ENCODE measurements around the gene ARMC7.

DNA sequence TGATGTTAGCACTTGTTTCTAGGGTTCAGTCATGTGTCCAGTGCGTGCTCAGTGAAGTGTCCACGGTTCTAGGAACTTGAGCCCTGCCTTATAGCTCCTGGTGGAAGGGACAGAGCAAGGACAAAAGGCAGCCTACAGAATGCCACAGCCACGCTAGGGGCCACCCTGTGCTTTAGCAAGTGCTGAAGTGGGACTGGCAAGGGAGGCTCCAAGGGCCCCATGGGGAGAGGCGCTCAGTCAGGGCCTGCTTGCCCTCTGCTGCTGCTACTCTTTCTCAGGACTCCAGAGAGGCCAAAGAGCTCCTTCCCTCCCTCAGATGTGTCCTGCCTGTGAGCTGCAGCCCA, 15.0 kb downstream of the ARMC7 start:
- TF ChIP-seq, protein P1, sequence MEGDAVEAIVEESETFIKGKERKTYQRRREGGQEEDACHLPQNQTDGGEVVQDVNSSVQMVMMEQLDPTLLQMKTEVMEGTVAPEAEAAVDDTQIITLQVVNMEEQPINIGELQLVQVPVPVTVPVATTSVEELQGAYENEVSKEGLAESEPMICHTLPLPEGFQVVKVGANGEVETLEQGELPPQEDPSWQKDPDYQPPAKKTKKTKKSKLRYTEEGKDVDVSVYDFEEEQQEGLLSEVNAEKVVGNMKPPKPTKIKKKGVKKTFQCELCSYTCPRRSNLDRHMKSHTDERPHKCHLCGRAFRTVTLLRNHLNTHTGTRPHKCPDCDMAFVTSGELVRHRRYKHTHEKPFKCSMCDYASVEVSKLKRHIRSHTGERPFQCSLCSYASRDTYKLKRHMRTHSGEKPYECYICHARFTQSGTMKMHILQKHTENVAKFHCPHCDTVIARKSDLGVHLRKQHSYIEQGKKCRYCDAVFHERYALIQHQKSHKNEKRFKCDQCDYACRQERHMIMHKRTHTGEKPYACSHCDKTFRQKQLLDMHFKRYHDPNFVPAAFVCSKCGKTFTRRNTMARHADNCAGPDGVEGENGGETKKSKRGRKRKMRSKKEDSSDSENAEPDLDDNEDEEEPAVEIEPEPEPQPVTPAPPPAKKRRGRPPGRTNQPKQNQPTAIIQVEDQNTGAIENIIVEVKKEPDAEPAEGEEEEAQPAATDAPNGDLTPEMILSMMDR (IDR thresholded peaks at IDR 0.05): no peak
- no peak for TF ChIP-seq POLR2A (IDR thresholded peaks at IDR 0.05)

All from testis (tissue), 2 donors.